ENCODE data around the gene TYROBP.

Gene TYROBP

GRCh38 chr19:35945121-35945790 lies 37.2 kb upstream of the TYROBP start:
- no peak overlapping the region for H3K4me2 ChIP-seq
- H2AFZ ChIP-seq (ENCODE audit: low read depth), result no peak overlapping the region
- no peaks in the 10 kb centered on the region; the same call in 1 of the 2 replicates for H3K27me3 ChIP-seq (ENCODE audit: insufficient read depth, low read depth)
- H3K4me3 ChIP-seq (IDR thresholded peaks at IDR 0.05; ENCODE audit: insufficient read depth, low read depth, low read length), result no peak overlapping the region
- no peaks in the 10 kb centered on the region for H3K4me1 ChIP-seq (ENCODE audit: low read depth, poor library complexity, severe bottlenecking)
- H3K79me2 ChIP-seq (ENCODE audit: insufficient read depth, low read depth), result no peaks in the 10 kb centered on the region
- no peak overlapping the region for H3K9ac ChIP-seq
- no peaks in the 10 kb centered on the region for H4K20me1 ChIP-seq (ENCODE audit: insufficient read depth)
- H3K36me3 ChIP-seq (ENCODE audit: insufficient read depth), result no peaks in the 10 kb centered on the region
- H3K27ac ChIP-seq, result no peak overlapping the region
- no peak for TF ChIP-seq CTCF (conservative IDR thresholded peaks at IDR 0.05; ENCODE audit: low read depth, low read length)

- no peak for TF ChIP-seq CTCF (conservative IDR thresholded peaks at IDR 0.05; ENCODE audit: low read depth, low read length)
- no peaks in the 10 kb centered on the region for H3K4me1 ChIP-seq (ENCODE audit: low read depth, poor library complexity, severe bottlenecking)
- H3K36me3 ChIP-seq (ENCODE audit: insufficient read depth), result no peaks in the 10 kb centered on the region
- no peak overlapping the region for H3K4me3 ChIP-seq (IDR thresholded peaks at IDR 0.05; ENCODE audit: insufficient read depth, low read depth, low read length)
- no peak overlapping the region for H3K27ac ChIP-seq
- H3K9ac ChIP-seq, result no peak overlapping the region
- no peaks in the 10 kb centered on the region for H4K20me1 ChIP-seq (ENCODE audit: insufficient read depth)
- H3K4me2 ChIP-seq, result no peak overlapping the region
- H2AFZ ChIP-seq (ENCODE audit: low read depth), result no peak overlapping the region
- H3K27me3 ChIP-seq (ENCODE audit: insufficient read depth, low read depth), result no peaks in the 10 kb centered on the region
- H3K79me2 ChIP-seq (ENCODE audit: insufficient read depth, low read depth), result no peaks in the 10 kb centered on the region
These were observed 36.5 kb upstream of the TYROBP start for GRCh38 chr19:35944556-35944955.

- Histone ChIP-seq H3K4me2 (no peak overlapping the region), H3K36me3 (ENCODE audit: insufficient read depth) (no peaks in the 10 kb centered on the region), H4K20me1 (ENCODE audit: insufficient read depth) (no peaks in the 10 kb centered on the region), H3K4me3 (IDR thresholded peaks at IDR 0.05; ENCODE audit: insufficient read depth, low read depth, low read length) (no peak overlapping the region), H3K27ac (no peak overlapping the region), H3K27me3 (ENCODE audit: insufficient read depth, low read depth) (no peaks in the 10 kb centered on the region), H2AFZ (ENCODE audit: low read depth) (no peak overlapping the region), H3K79me2 (ENCODE audit: insufficient read depth, low read depth) (no peaks in the 10 kb centered on the region), H3K9ac (no peak overlapping the region), H3K4me1 (ENCODE audit: low read depth, poor library complexity, severe bottlenecking) (no peaks in the 10 kb centered on the region)
- TF ChIP-seq CTCF (conservative IDR thresholded peaks at IDR 0.05; ENCODE audit: low read depth, low read length), result no peak
These were observed 35.5 kb upstream of the TYROBP start for GRCh38 chr19:35943321-35944301.

- Histone ChIP-seq H3K9ac (no peak overlapping the region), H4K20me1 (ENCODE audit: insufficient read depth) (no peaks in the 10 kb centered on the region), H3K4me1 (ENCODE audit: low read depth, poor library complexity, severe bottlenecking) (peaks cover 10% of the 10 kb centered on the region), H3K4me2 (no peak overlapping the region), H3K79me2 (ENCODE audit: insufficient read depth, low read depth) (no peaks in the 10 kb centered on the region), H2AFZ (ENCODE audit: low read depth) (no peak overlapping the region), H3K36me3 (ENCODE audit: insufficient read depth) (no peaks in the 10 kb centered on the region), H3K27me3 (ENCODE audit: insufficient read depth, low read depth) (no peaks in the 10 kb centered on the region), H3K4me3 (IDR thresholded peaks at IDR 0.05; ENCODE audit: insufficient read depth, low read depth, low read length) (no peak overlapping the region), H3K27ac (no peak overlapping the region)
- no peak for TF ChIP-seq CTCF (conservative IDR thresholded peaks at IDR 0.05; ENCODE audit: low read depth, low read length)
These were observed 34.1 kb upstream of the TYROBP start for GRCh38 chr19:35942235-35942634.
